ENCODE measurements around the gene CNGA3.
"Not testable (repeated sequence)": the region's sequence is repeated elsewhere in the genome, so short reads cannot be mapped to it uniquely, and the experiment has no call there.

DNA sequence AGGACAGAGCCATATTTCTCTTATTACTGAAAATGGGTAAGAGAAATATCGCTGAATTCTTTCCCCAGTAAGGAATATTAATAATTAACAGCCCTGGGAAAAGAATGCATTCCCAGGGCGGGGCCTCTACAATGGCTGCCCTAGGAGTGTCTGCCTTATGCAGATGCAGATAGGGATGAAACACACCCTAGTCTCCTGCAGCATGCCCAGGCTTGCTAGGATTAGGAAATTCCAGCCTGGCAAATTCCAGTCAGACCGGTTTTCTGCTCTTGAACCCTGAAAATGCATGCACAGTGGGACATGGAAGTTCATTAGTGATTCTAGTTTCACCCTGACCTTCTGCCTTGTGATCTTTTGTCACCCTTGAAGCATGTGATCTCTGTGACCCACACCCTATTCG lies 89.4 kb downstream of the CNGA3 start:
- TF ChIP-seq, protein P1, sequence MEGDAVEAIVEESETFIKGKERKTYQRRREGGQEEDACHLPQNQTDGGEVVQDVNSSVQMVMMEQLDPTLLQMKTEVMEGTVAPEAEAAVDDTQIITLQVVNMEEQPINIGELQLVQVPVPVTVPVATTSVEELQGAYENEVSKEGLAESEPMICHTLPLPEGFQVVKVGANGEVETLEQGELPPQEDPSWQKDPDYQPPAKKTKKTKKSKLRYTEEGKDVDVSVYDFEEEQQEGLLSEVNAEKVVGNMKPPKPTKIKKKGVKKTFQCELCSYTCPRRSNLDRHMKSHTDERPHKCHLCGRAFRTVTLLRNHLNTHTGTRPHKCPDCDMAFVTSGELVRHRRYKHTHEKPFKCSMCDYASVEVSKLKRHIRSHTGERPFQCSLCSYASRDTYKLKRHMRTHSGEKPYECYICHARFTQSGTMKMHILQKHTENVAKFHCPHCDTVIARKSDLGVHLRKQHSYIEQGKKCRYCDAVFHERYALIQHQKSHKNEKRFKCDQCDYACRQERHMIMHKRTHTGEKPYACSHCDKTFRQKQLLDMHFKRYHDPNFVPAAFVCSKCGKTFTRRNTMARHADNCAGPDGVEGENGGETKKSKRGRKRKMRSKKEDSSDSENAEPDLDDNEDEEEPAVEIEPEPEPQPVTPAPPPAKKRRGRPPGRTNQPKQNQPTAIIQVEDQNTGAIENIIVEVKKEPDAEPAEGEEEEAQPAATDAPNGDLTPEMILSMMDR (IDR thresholded peaks at IDR 0.05) = not testable (repeated sequence)
- not testable (repeated sequence) for TF ChIP-seq POLR2A, POLR2AphosphoS5 (IDR thresholded peaks at IDR 0.05)

All from breast epithelium (tissue), 3 donors.